ENCODE results near the gene KCTD13.

GRCh38 chr16:29876217-29876593 lies 49.8 kb downstream of the KCTD13 start:
- TF ChIP-seq, protein P1, sequence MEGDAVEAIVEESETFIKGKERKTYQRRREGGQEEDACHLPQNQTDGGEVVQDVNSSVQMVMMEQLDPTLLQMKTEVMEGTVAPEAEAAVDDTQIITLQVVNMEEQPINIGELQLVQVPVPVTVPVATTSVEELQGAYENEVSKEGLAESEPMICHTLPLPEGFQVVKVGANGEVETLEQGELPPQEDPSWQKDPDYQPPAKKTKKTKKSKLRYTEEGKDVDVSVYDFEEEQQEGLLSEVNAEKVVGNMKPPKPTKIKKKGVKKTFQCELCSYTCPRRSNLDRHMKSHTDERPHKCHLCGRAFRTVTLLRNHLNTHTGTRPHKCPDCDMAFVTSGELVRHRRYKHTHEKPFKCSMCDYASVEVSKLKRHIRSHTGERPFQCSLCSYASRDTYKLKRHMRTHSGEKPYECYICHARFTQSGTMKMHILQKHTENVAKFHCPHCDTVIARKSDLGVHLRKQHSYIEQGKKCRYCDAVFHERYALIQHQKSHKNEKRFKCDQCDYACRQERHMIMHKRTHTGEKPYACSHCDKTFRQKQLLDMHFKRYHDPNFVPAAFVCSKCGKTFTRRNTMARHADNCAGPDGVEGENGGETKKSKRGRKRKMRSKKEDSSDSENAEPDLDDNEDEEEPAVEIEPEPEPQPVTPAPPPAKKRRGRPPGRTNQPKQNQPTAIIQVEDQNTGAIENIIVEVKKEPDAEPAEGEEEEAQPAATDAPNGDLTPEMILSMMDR (IDR thresholded peaks at IDR 0.05): no peak
- TF ChIP-seq EP300 (IDR thresholded peaks at IDR 0.05): no peak
- no peak for TF ChIP-seq POLR2A (IDR thresholded peaks at IDR 0.05; ENCODE audit: low read depth)
- no peak for TF ChIP-seq POLR2AphosphoS5 (IDR thresholded peaks at IDR 0.05)
